ENCODE data around the gene MRPS9.

Gene MRPS9

GRCh38 chr2:105126336-105126735, 88.5 kb downstream of the MRPS9 start:
- no peak for DNase-seq

GRCh38 chr2:105127289-105127915, 89.5 kb downstream of the MRPS9 start:
- DNase-seq = no peak

GRCh38 chr2:105129722-105130232, 91.9 kb downstream of the MRPS9 start:
- DNase-seq = no peak

- no peak for DNase-seq
Observed at GRCh38 chr2:105130546-105130945, 92.7 kb downstream of the MRPS9 start.

GRCh38 chr2:105134081-105134480, 96.2 kb downstream of the MRPS9 start:
- DNase-seq = no peak

- no peak for DNase-seq
Observed at GRCh38 chr2:105135436-105135835, 97.6 kb downstream of the MRPS9 start.

GRCh38 chr2:105136394-105136793, 98.5 kb downstream of the MRPS9 start:
- DNase-seq = no peak

GRCh38 chr2:105138643-105139042, 100.8 kb downstream of the MRPS9 start:
- DNase-seq = no peak

- no peak for DNase-seq
Observed at GRCh38 chr2:105139556-105140239, 101.8 kb downstream of the MRPS9 start.

- no peak for DNase-seq
Observed at GRCh38 chr2:105140240-105140568, 102.3 kb downstream of the MRPS9 start.

GRCh38 chr2:105141099-105141614, 103.3 kb downstream of the MRPS9 start:
- no peak for DNase-seq

GRCh38 chr2:105142239-105142638, 104.4 kb downstream of the MRPS9 start:
- no peak for DNase-seq

GRCh38 chr2:105143094-105143466, 105.2 kb downstream of the MRPS9 start:
- no peak for DNase-seq

GRCh38 chr2:105143467-105144151, 105.7 kb downstream of the MRPS9 start:
- peak; percentile 21 for DNase-seq

- no peak for DNase-seq
Observed at GRCh38 chr2:105144152-105144940, 106.5 kb downstream of the MRPS9 start.

- DNase-seq = no peak
Observed at GRCh38 chr2:105144941-105145300, 107.1 kb downstream of the MRPS9 start.

- DNase-seq = no peak
Observed at GRCh38 chr2:105149272-105149671, 111.4 kb downstream of the MRPS9 start.
